ENCODE results near the gene CTBP1.

- TF ChIP-seq EZH2 (IDR thresholded peaks at IDR 0.05; ENCODE audit: insufficient read depth, poor library complexity, severe bottlenecking) (no peak), EZH2phosphoT487 (IDR thresholded peaks at IDR 0.05; ENCODE audit: insufficient read depth, low read depth) (no peak)
Measured at GRCh38 chr4:1176398-1177273, 72.3 kb downstream of the CTBP1 start.

All from GM23248 (cell line).